GM12878 (cell line): ENCODE results near the gene HORMAD2. TPM values are rescaled to one million over a fixed set of nuclear protein-coding genes. Genes with fewer than 3 reads are reported as not detected.

Experiments
- ATAC-seq: fragments of 200-7000 bp; cut with Tn5 transposase; 3 replicates; pipeline ENCODE4 v1.9.1; 2020; ENCODE audit warnings: mild to moderate bottlenecking, moderate library complexity
- BruUV-seq: library from RNA; stranded (reverse); fragments of 400-500 nt; replicated peaks from 2 replicates; lab custom pipeline; 2021; lab: Mats Ljungman, UMichigan
- CTCF ChIA-PET: fragments of 300-600 bp; sonication (Branson Sonifier 250); formaldehyde crosslinking; extraction: SDS; loops from one replicate; lab custom pipeline; 2021; ENCODE audit warnings: inconsistent platforms; lab: Yijun Ruan, JAX
- POLR2A ChIA-PET: fragments of 350-600 bp; formaldehyde crosslinking; extraction: SDS; loops from one replicate; lab custom pipeline; 2021; ENCODE audit warnings: inconsistent platforms; lab: Charles Lee
- RAD21 ChIA-PET: fragments of 300-600 bp; sonication (Branson Sonifier 250); formaldehyde crosslinking; loops from one replicate; lab custom pipeline; 2023; ENCODE audit warnings: antibody characterized with exemption; ENCODE audit not compliant: unreplicated experiment; lab: Charles Lee
- SMC1A ChIA-PET: fragments of 300-600 bp; sonication (Branson Sonifier 250); formaldehyde crosslinking; loops from one replicate; lab custom pipeline; 2023; ENCODE audit not compliant: unreplicated experiment, uncharacterized antibody; lab: Charles Lee
- DNase-seq: peaks from one replicate; pipeline ENCODE4 v3.0.0-alpha.2; 2011; ENCODE audit warnings: low read depth, low spot score
- FAIRE-seq: peaks from 3 replicates; lab custom pipeline; 2011; peaks lifted over from hg19 to GRCh38; lab: Jason Lieb, UNC
- H2AFZ ChIP-seq: 2 replicates; pipeline ENCODE4 v1.6.0; 2011; ENCODE audit warnings: low read depth, low read length, control low read depth; ENCODE audit not compliant: control insufficient read depth
- H3K27ac ChIP-seq: 2 replicates; pipeline ENCODE4 v1.5.1; 2011; ENCODE audit warnings: control low read depth; ENCODE audit not compliant: control insufficient read depth, insufficient read depth
- H3K27me3 ChIP-seq, 2 experiments: replicated peaks in 1 of 2; 2 replicates each; pipeline versions ENCODE4 v1.6.0 to v1.6.1; 2011; ENCODE audit warnings: low read length in 1 of 2; ENCODE audit not compliant: control insufficient read depth in 2 of 2, insufficient read depth in 2 of 2
- H3K36me3 ChIP-seq, 2 experiments: 2 replicates each; pipeline ENCODE4 v1.5.1; 2011; ENCODE audit warnings: low read length in 1 of 2; ENCODE audit not compliant: control insufficient read depth in 2 of 2, insufficient read depth in 2 of 2
- H3K4me1 ChIP-seq: 2 replicates; pipeline ENCODE4 v1.6.1; 2011; ENCODE audit warnings: mild to moderate bottlenecking, low read length, moderate library complexity, mixed read lengths; ENCODE audit not compliant: control insufficient read depth, insufficient read depth
- H3K4me2 ChIP-seq: 2 replicates; pipeline ENCODE4 v1.6.0; 2011; ENCODE audit warnings: control low read depth; ENCODE audit not compliant: control insufficient read depth, insufficient read depth
- H3K4me3 ChIP-seq: fragments of 200-600 bp; sonication (generic); 2 replicates; pipeline ENCODE4 v1.5.1; 2016
- H3K79me2 ChIP-seq: 2 replicates; pipeline ENCODE4 v1.6.0; 2011; ENCODE audit warnings: low read length; ENCODE audit not compliant: control insufficient read depth, insufficient read depth
- H3K9ac ChIP-seq: 2 replicates; pipeline ENCODE4 v1.8.0; 2011; ENCODE audit warnings: low read length, control low read depth, mixed read lengths; ENCODE audit not compliant: control insufficient read depth, insufficient read depth
- H3K9me3 ChIP-seq: replicated peaks from 3 replicates; pipeline ENCODE4 v1.5.1; 2011; ENCODE audit warnings: mild to moderate bottlenecking, low read length; ENCODE audit not compliant: control insufficient read depth, insufficient read depth
- H4K20me1 ChIP-seq: 2 replicates; pipeline ENCODE4 v1.6.0; 2011; ENCODE audit not compliant: control insufficient read depth, insufficient read depth
- HDAC2 ChIP-seq: fragments of 200-600 bp; sonication (generic); IDR thresholded peaks from 2 replicates; pipeline ENCODE4 v1.6.1; 2017
- HDGF ChIP-seq: fragments of 450-650 bp; IDR thresholded peaks from 2 replicates; pipeline ENCODE4 v1.6.1; 2016; ENCODE audit warnings: antibody characterized with exemption
- MEF2B ChIP-seq: fragments of 450-650 bp; IDR thresholded peaks from 2 replicates; pipeline ENCODE4 v1.6.1; 2018; ENCODE audit warnings: mild to moderate bottlenecking, moderate library complexity; ENCODE audit not compliant: partially characterized antibody, poor library complexity, severe bottlenecking
- MYC ChIP-seq: IDR thresholded peaks from 2 replicates; pipeline ENCODE4 v1.6.1; 2011; ENCODE audit warnings: mild to moderate bottlenecking, low read length, moderate library complexity, inconsistent platforms; ENCODE audit not compliant: insufficient read depth, insufficient replicate concordance, insufficient read length, severe bottlenecking
- NFIC ChIP-seq: IDR thresholded peaks from 2 replicates; pipeline ENCODE4 v1.6.1; 2012; ENCODE audit warnings: low read depth, mild to moderate bottlenecking, inconsistent platforms, low read length, moderate library complexity
- NFXL1 ChIP-seq: fragments of 450-650 bp; IDR thresholded peaks from 2 replicates; pipeline ENCODE4 v1.6.1; 2017; ENCODE audit warnings: antibody characterized with exemption, mild to moderate bottlenecking, borderline replicate concordance
- NR2C2 ChIP-seq: IDR thresholded peaks from 2 replicates; pipeline ENCODE4 v1.6.1; 2011; ENCODE audit warnings: borderline replicate concordance, low read depth; ENCODE audit not compliant: control insufficient read depth, insufficient read length
- RAD51 ChIP-seq: fragments of 450-650 bp; IDR thresholded peaks from 2 replicates; pipeline ENCODE4 v1.6.1; 2016; ENCODE audit warnings: moderate library complexity, mild to moderate bottlenecking, inconsistent platforms
- RELB ChIP-seq: fragments of 450-650 bp; IDR thresholded peaks from 2 replicates; pipeline ENCODE4 v1.6.1; 2017; ENCODE audit warnings: low read depth, mild to moderate bottlenecking, moderate library complexity
- RFX5 ChIP-seq: IDR thresholded peaks from 2 replicates; pipeline ENCODE4 v1.6.1; 2011; ENCODE audit warnings: low read depth, low read length, improper control_type of control experiment
- SREBF2 ChIP-seq: IDR thresholded peaks from 2 replicates; pipeline ENCODE4 v1.6.1; 2012; ENCODE audit warnings: mild to moderate bottlenecking, low read length
- ZBTB33 ChIP-seq: fragments of 450-650 bp; IDR thresholded peaks from 2 replicates; pipeline ENCODE4 v1.6.1; 2017; ENCODE audit warnings: mild to moderate bottlenecking
- ZNF592 ChIP-seq: fragments of 450-650 bp; IDR thresholded peaks from 2 replicates; pipeline ENCODE4 v1.6.1; 2017; ENCODE audit warnings: mild to moderate bottlenecking, moderate library complexity
- ZNF622 ChIP-seq: fragments of 450-650 bp; IDR thresholded peaks from 2 replicates; pipeline ENCODE4 v1.6.1; 2017; ENCODE audit warnings: mild to moderate bottlenecking, inconsistent platforms
- WGBS: methylation state at CpG from one replicate; pipeline ENCODE4 v1.1.6; 2016; ENCODE audit warnings: low lambda C conversion rate; ENCODE audit not compliant: insufficient replicate concordance, insufficient coverage; ENCODE audit errors: missing lambda C conversion rate; 5-methylcytosine and 5-hydroxymethylcytosine counted together
- in situ Hi-C: fragments of 300-500 bp; cut with MboI; formaldehyde crosslinking; loops from 9 replicates; pipeline ENCODE4 v1.14.3; 2018; ENCODE audit warnings: mixed read lengths
- intact Hi-C: fragments of 100-400 bp; cut with micrococcal nuclease; formaldehyde crosslinking; loops from one replicate; pipeline ENCODE4 v1.14.2; 2022; ENCODE audit not compliant: unreplicated experiment
- polyA plus RNA-seq, 11 experiments: library from polyadenylated mRNA; depleted of rRNA in 4 of 11; unstranded in 6 of 11; stranded (reverse) in 5 of 11; fragments of >200 nt; fragmentation: Nextera tagmentation in 4 of 11; fragmentation: Illumina TruSeq in 1 of 11; extraction: Ambion mirVana in 4 of 11; extraction: Trizol in 1 of 11; gene quantifications; 1 replicate in 1 of 11; 2 replicates in 10 of 11; pipeline versions ENCODE4 v1.2.1 to v1.2.3, GENCODE V29; 2011 to 2016; ENCODE audit warnings: inconsistent platforms in 2 of 11, missing spikeins in 2 of 11, low read depth in 1 of 11
- total RNA-seq, 4 experiments: library from RNA; depleted of rRNA in 3 of 4; stranded (reverse); fragments of >200 nt in 3 of 4; fragmentation: Illumina TruSeq in 1 of 4; extraction: Trizol in 1 of 4; gene quantifications; 2 replicates each; pipeline versions ENCODE4 v1.2.1 to v1.2.3, GENCODE V29; 2013 to 2021

HORMAD2 gene
- total and polyA plus RNA-seq, 10 of the 15 experiments (the other 5 are each of a cell fraction or from before 2014, with no cell fraction given), result 0.07 to 0.13 TPM; not detected in 8

GRCh38 chr22:30144391-30144790, 64.1 kb downstream of the HORMAD2 start:
- H3K27ac ChIP-seq, result no peak overlapping the region
- H2AFZ ChIP-seq, result no peak overlapping the region
- no peaks in the 10 kb centered on the region for H3K36me3 ChIP-seq
- SMC1A ChIA-PET, result interaction anchor here (1.1 kb wide), 1 partner anchor 12 kb away, joined by 3 read pairs; no protein-coding TSS in a partner anchor
- H3K9me3 ChIP-seq, result no peaks in the 10 kb centered on the region; the same call in 2 of the 3 replicates
- no peak overlapping the region for H3K4me2 ChIP-seq
- TF ChIP-seq SREBF2 (no peak), HDGF (no peak), NFXL1 (no peak), RAD51 (no peak), MYC (no peak), HDAC2 (no peak), NFIC (no peak), RFX5 (no peak), NR2C2 (no peak), RELB (no peak), ZBTB33 (no peak), ZNF592 (no peak), ZNF622 (no peak), MEF2B (no peak)
- POLR2A ChIA-PET, result no interaction called here
- ATAC-seq, result no peak
- H3K27me3 ChIP-seq, result peaks cover 0 to 3% of the 10 kb centered on the region in 2 experiments; a peak in 1 of 4 replicates
- H4K20me1 ChIP-seq, result no peaks in the 10 kb centered on the region
- no peak overlapping the region for H3K9ac ChIP-seq
- BruUV-seq, result no TSS peak
- 22% methylated on average over 5 of the region's 5 CpGs for WGBS
- DNase-seq, result no peak
- intact Hi-C loops (no loop called here), in situ Hi-C loops (no loop called here)
- RAD21 ChIA-PET, result no interaction called here
- FAIRE-seq, result no peak
- no peaks in the 10 kb centered on the region for H3K79me2 ChIP-seq
- H3K4me1 ChIP-seq, result no peaks in the 10 kb centered on the region
- H3K4me3 ChIP-seq, result no peak overlapping the region
- CTCF ChIA-PET, result interaction anchor here (2.1 kb wide), 1 partner anchor 9 kb away, joined by 6 read pairs; no protein-coding TSS in a partner anchor
